ENCODE data around the gene PTGFRN. TPM values are rescaled to one million over a fixed set of nuclear protein-coding genes. Genes with fewer than 3 reads are reported as not detected.

PTGFRN gene
- total and polyA plus RNA-seq, 12 donors: 21.2 to 318 (median 170) TPM

- TF ChIP-seq CTCF (IDR thresholded peaks at IDR 0.05): no peak
- Histone ChIP-seq H3K9me3 (no peaks in the 10 kb centered on the region), H3K27ac (peak overlapping the region in 4 of 10 donors; percentile 50 to 87 (median 66)), H3K4me3 (no peak overlapping the region), H3K4me1 (peaks cover 9 to 31% (median 14%) of the 10 kb centered on the region in 9 donors), H3K36me3 (no peaks in the 10 kb centered on the region), H3K27me3 (no peaks in the 10 kb centered on the region)
- WGBS, 2 donors: 89 to 93% methylated on average over 4 of the region's 4 CpGs
- DNase-seq: no peak
- ATAC-seq: no peak
- intact Hi-C loops (cut with DNase I): no loop called here
These were observed 26.9 kb upstream of the PTGFRN start for GRCh38 chr1:116882866-116883265.

GRCh38 chr1:116886291-116886878 lies 23.3 kb upstream of the PTGFRN start:
- H3K27ac ChIP-seq: peak overlapping the region in 3 of 10 donors; percentile 3 to 13 (median 5)
- no peaks in the 10 kb centered on the region for H3K36me3 ChIP-seq
- ATAC-seq: peak in 2 of 8 donors; percentile 21 to 25
- H3K4me1 ChIP-seq: peaks cover 0 to 23% (median 0%) of the 10 kb centered on the region in 9 donors
- DNase-seq: no peak
- no peak for TF ChIP-seq CTCF (IDR thresholded peaks at IDR 0.05)
- 73 to 90% methylated on average over 1 of the region's 1 CpG for WGBS, 2 donors
- H3K27me3 ChIP-seq: no peaks in the 10 kb centered on the region
- H3K9me3 ChIP-seq: no peaks in the 10 kb centered on the region
- intact Hi-C loops (cut with DNase I): no loop called here
- no peak overlapping the region for H3K4me3 ChIP-seq

GRCh38 chr1:116887212-116887611 lies 22.5 kb upstream of the PTGFRN start:
- no peaks in the 10 kb centered on the region for H3K36me3 ChIP-seq
- intact Hi-C loops (cut with DNase I): no loop called here

GRCh38 chr1:116889380-116889779 lies 20.3 kb upstream of the PTGFRN start:
- peak overlapping the region in 3 of 10 donors; percentile 30 to 64 (median 39) for H3K27ac ChIP-seq
- H3K4me1 ChIP-seq: peaks cover 0 to 9% (median 0%) of the 10 kb centered on the region in 9 donors
- DNase-seq (no peak), ATAC-seq (peak in 3 of 8 donors; percentile 49 to 63 (median 56))
- intact Hi-C loops (cut with DNase I): no loop called here
- WGBS, 2 donors: 65% methylated on average over 4 of the region's 4 CpGs
- no peak overlapping the region for H3K4me3 ChIP-seq
- H3K9me3 ChIP-seq: no peaks in the 10 kb centered on the region
- no peaks in the 10 kb centered on the region for H3K36me3 ChIP-seq
- H3K27me3 ChIP-seq: peaks cover 0 to 7% (median 0%) of the 10 kb centered on the region in 7 donors
- TF ChIP-seq CTCF (IDR thresholded peaks at IDR 0.05): no peak

More at GRCh38 chr1:116887212-116887611, 22.5 kb upstream of the PTGFRN start:
- ATAC-seq (no peak), DNase-seq (no peak)
- Histone ChIP-seq H3K9me3 (no peaks in the 10 kb centered on the region), H3K27ac (peak overlapping the region in 1 of 10 donors; percentile 13), H3K27me3 (no peaks in the 10 kb centered on the region), H3K4me1 (peaks cover 0 to 16% (median 0%) of the 10 kb centered on the region in 9 donors), H3K4me3 (no peak overlapping the region)
- 88 to 97% methylated on average over 3 of the region's 3 CpGs for WGBS, 2 donors
- no peak for TF ChIP-seq CTCF (IDR thresholded peaks at IDR 0.05)
